H1 (cell line): ENCODE data around the gene GFOD1. TPM values are rescaled to one million over a fixed set of nuclear protein-coding genes. Genes with fewer than 3 reads are reported as not detected.

Source experiments
- CTCF ChIA-PET: fragments of 300-600 bp; sonication (Branson Sonifier 250); formaldehyde crosslinking; loops from one replicate; lab custom pipeline; 2021; ENCODE audit not compliant: partially characterized antibody; lab: Charles Lee
- POLR2A ChIA-PET: fragments of 300-600 bp; sonication (Branson Sonifier 250); formaldehyde crosslinking; loops from one replicate; lab custom pipeline; 2021; ENCODE audit warnings: inconsistent platforms; ENCODE audit not compliant: partially characterized antibody; lab: Charles Lee
- DNase-seq, 2 experiments: peaks; one replicate each; pipeline versions ENCODE4 v3.0.0 to v3.0.0-alpha.2; 2010 to 2022; ENCODE audit warnings: low spot score in 2 of 2, low read depth in 1 of 2, mixed read lengths in 1 of 2
- FAIRE-seq: peaks from 2 replicates; lab custom pipeline; 2011; peaks lifted over from hg19 to GRCh38; lab: Jason Lieb, UNC
- H2AFZ ChIP-seq: 2 replicates; pipeline ENCODE4 v1.8.1; 2012; ENCODE audit warnings: low read length, inconsistent platforms
- H2AK5ac ChIP-seq: 2 replicates; pipeline ENCODE4 v1.6.1; 2013; ENCODE audit warnings: low read depth, low read length
- H2BK120ac ChIP-seq: replicated peaks from 2 replicates; pipeline ENCODE3; 2013; ENCODE audit warnings: low read depth, low read length, inconsistent platforms
- H2BK12ac ChIP-seq: 2 replicates; pipeline ENCODE4 v1.6.1; 2013; ENCODE audit warnings: low read depth, low read length
- H2BK15ac ChIP-seq: 2 replicates; pipeline ENCODE4 v1.6.1; 2013; ENCODE audit warnings: low read length
- H2BK20ac ChIP-seq: 2 replicates; pipeline ENCODE4 v1.6.1; 2013; ENCODE audit warnings: low read length
- H2BK5ac ChIP-seq: 2 replicates; pipeline ENCODE4 v1.6.1; 2013; ENCODE audit warnings: low read depth, low read length
- H3K14ac ChIP-seq: 2 replicates; pipeline ENCODE4 v1.6.1; 2013; ENCODE audit warnings: inconsistent platforms; ENCODE audit not compliant: insufficient read length
- H3K18ac ChIP-seq: 2 replicates; pipeline ENCODE4 v1.6.1; 2013; ENCODE audit warnings: low read length; ENCODE audit errors: extremely low read depth
- H3K23ac ChIP-seq: 2 replicates; pipeline ENCODE4 v1.6.1; 2013; ENCODE audit warnings: inconsistent platforms; ENCODE audit not compliant: insufficient read length
- H3K23me2 ChIP-seq: 2 replicates; pipeline ENCODE4 v1.6.1; 2013; ENCODE audit warnings: low read depth, low read length
- H3K27ac ChIP-seq: 2 replicates; pipeline ENCODE4 v1.6.1; 2011; ENCODE audit warnings: low read depth, low read length, inconsistent platforms
- H3K27me3 ChIP-seq, 4 experiments: replicated peaks in 1 of 4; 1 replicate in 1 of 4; 2 replicates in 3 of 4; pipeline versions ENCODE4 v1.6.1 to v1.8.1; 2011 to 2013; ENCODE audit warnings: low read length in 3 of 4, mild to moderate bottlenecking in 3 of 4, inconsistent platforms in 2 of 4, mixed read lengths in 2 of 4, moderate library complexity in 1 of 4; ENCODE audit not compliant: control insufficient read depth in 3 of 4, insufficient read depth in 3 of 4; ENCODE audit errors: extremely low read depth in 1 of 4
- H3K36me3 ChIP-seq, 4 experiments: 2 replicates each; pipeline versions ENCODE4 v1.6.1 to v1.8.1; 2011 to 2013; ENCODE audit warnings: mild to moderate bottlenecking in 4 of 4, low read length in 3 of 4, moderate library complexity in 2 of 4, control low read depth in 1 of 4, inconsistent platforms in 1 of 4; ENCODE audit not compliant: insufficient read depth in 4 of 4, control insufficient read depth in 2 of 4
- H3K4ac ChIP-seq: replicated peaks from 2 replicates; pipeline ENCODE3; 2013; ENCODE audit warnings: low read length, low read depth, mixed read lengths, inconsistent platforms; ENCODE audit not compliant: insufficient read length
- H3K4me1 ChIP-seq, 4 experiments: replicated peaks in 1 of 4; 1 replicate in 1 of 4; 2 replicates in 3 of 4; pipeline versions ENCODE4 v1.6.1 to v1.8.1; 2011 to 2013; ENCODE audit warnings: low read length in 3 of 4, inconsistent platforms in 2 of 4, mixed read lengths in 1 of 4; ENCODE audit not compliant: insufficient read depth in 4 of 4, control insufficient read depth in 3 of 4
- H3K4me2 ChIP-seq, 2 experiments: 2 replicates each; pipeline versions ENCODE4 v1.6.1 to v1.8.1; 2011 to 2013; ENCODE audit warnings: low read depth in 2 of 2, low read length in 2 of 2, control low read depth in 1 of 2, inconsistent platforms in 1 of 2, mild to moderate bottlenecking in 1 of 2; ENCODE audit not compliant: insufficient read depth in 1 of 2
- H3K4me3 ChIP-seq, 4 experiments: fragments of 200-600, 300-600 bp in 1 of 4; sonication (generic), shearing (Covaris generic), sonication (Bioruptor Twin) in 1 of 4; 2 replicates each; pipeline versions ENCODE4 v1.5.1 to v1.8.1; 2011 to 2016; ENCODE audit warnings: low read length in 4 of 4, low read depth in 3 of 4, control low read depth in 2 of 4, inconsistent platforms in 2 of 4, mild to moderate bottlenecking in 2 of 4, mixed read lengths in 1 of 4, moderate library complexity in 1 of 4; ENCODE audit not compliant: insufficient read depth in 2 of 4; ENCODE audit errors: extremely low read depth in 1 of 4
- H3K56ac ChIP-seq: replicated peaks from 2 replicates; pipeline ENCODE3; 2013; ENCODE audit warnings: low read depth, mild to moderate bottlenecking, mixed read lengths, low read length, inconsistent platforms; ENCODE audit not compliant: insufficient read length
- H3K79me1 ChIP-seq: 2 replicates; pipeline ENCODE4 v1.6.1; 2013; ENCODE audit warnings: low read depth, low read length, control low read depth
- H3K79me2 ChIP-seq, 2 experiments: 2 replicates each; pipeline versions ENCODE4 v1.6.1 to v1.8.1; 2012 to 2013; ENCODE audit warnings: low read length in 2 of 2, mild to moderate bottlenecking in 2 of 2, inconsistent platforms in 1 of 2; ENCODE audit not compliant: insufficient read depth in 2 of 2, control insufficient read depth in 1 of 2
- H3K9ac ChIP-seq, 4 experiments: replicated peaks in 1 of 4; 1 replicate in 1 of 4; 2 replicates in 3 of 4; pipeline versions ENCODE4 v1.6.1 to v1.8.1; 2011 to 2013; ENCODE audit warnings: low read depth in 3 of 4, low read length in 3 of 4, control low read depth in 2 of 4, mild to moderate bottlenecking in 2 of 4, moderate library complexity in 2 of 4, inconsistent platforms in 1 of 4; ENCODE audit errors: extremely low read depth in 1 of 4
- H3K9me3 ChIP-seq, 2 experiments: 2 replicates each; pipeline versions ENCODE4 v1.6.1 to v1.8.1; 2012 to 2013; ENCODE audit warnings: mild to moderate bottlenecking in 2 of 2, moderate library complexity in 2 of 2, control low read depth in 1 of 2, inconsistent platforms in 1 of 2, low read depth in 1 of 2, low read length in 1 of 2, mixed read lengths in 1 of 2; ENCODE audit not compliant: insufficient read depth in 2 of 2
- H4K20me1 ChIP-seq, 2 experiments: replicated peaks in 1 of 2; 2 replicates each; pipeline versions ENCODE3 to v1.8.1; 2011 to 2013; ENCODE audit warnings: inconsistent platforms in 2 of 2, low read length in 2 of 2, mild to moderate bottlenecking in 1 of 2; ENCODE audit not compliant: insufficient read depth in 2 of 2, control insufficient read depth in 1 of 2
- H4K5ac ChIP-seq: 2 replicates; pipeline ENCODE4 v1.6.1; 2013; ENCODE audit warnings: low read length, low read depth, mixed read lengths, inconsistent platforms; ENCODE audit not compliant: insufficient read length
- H4K8ac ChIP-seq: 2 replicates; pipeline ENCODE4 v1.8.0; 2013; ENCODE audit warnings: mild to moderate bottlenecking, moderate library complexity, low read length, inconsistent platforms; ENCODE audit not compliant: insufficient read depth; ENCODE audit errors: extremely low read depth
- H4K91ac ChIP-seq: replicated peaks from 2 replicates; pipeline ENCODE3; 2013; ENCODE audit warnings: low read length, mixed read lengths, inconsistent platforms; ENCODE audit not compliant: insufficient read length
- BACH1 ChIP-seq: IDR thresholded peaks from 2 replicates; pipeline ENCODE4 v1.6.1; 2012; ENCODE audit warnings: low read length, improper control_type of control experiment
- CBX5 ChIP-seq: fragments of 300-800, 300-1000 bp; sonication (generic); IDR thresholded peaks from 2 replicates; pipeline ENCODE4 v1.7.1; 2016; ENCODE audit warnings: antibody characterized with exemption, low read length, low read depth
- EP300 ChIP-seq, 2 experiments: IDR thresholded peaks; 1 replicate in 1 of 2; 2 replicates in 1 of 2; pipeline ENCODE4 v1.6.1; 2011 to 2012; ENCODE audit warnings: low read depth in 2 of 2, low read length in 2 of 2, mild to moderate bottlenecking in 2 of 2, borderline replicate concordance in 1 of 2, inconsistent platforms in 1 of 2, moderate library complexity in 1 of 2
- NRF1 ChIP-seq: IDR thresholded peaks from 2 replicates; pipeline ENCODE4 v1.6.1; 2011; ENCODE audit warnings: mild to moderate bottlenecking, low read depth, low read length, improper control_type of control experiment
- PHF8 ChIP-seq: fragments of 200-600 bp; sonication (generic); conservative IDR thresholded peaks from 2 replicates; pipeline ENCODE4 v1.7.1; 2012; ENCODE audit warnings: low read depth, mild to moderate bottlenecking, inconsistent platforms, low read length, moderate library complexity
- POLR2A ChIP-seq, 2 experiments: IDR thresholded peaks; 1 replicate in 1 of 2; 2 replicates in 1 of 2; pipeline ENCODE4 v1.6.1; 2011; ENCODE audit warnings: low read depth in 2 of 2, low read length in 2 of 2, mild to moderate bottlenecking in 2 of 2; ENCODE audit errors: control extremely low read depth in 1 of 2
- RFX5 ChIP-seq: IDR thresholded peaks from 2 replicates; pipeline ENCODE4 v1.6.1; 2011; ENCODE audit warnings: low read depth, low read length, improper control_type of control experiment, borderline replicate concordance
- RXRA ChIP-seq: IDR thresholded peaks from 2 replicates; pipeline ENCODE4 v1.6.1; 2011; ENCODE audit warnings: low read depth, mild to moderate bottlenecking, low read length, moderate library complexity; ENCODE audit not compliant: insufficient read depth
- SIX5 ChIP-seq: IDR thresholded peaks from 2 replicates; pipeline ENCODE4 v1.6.1; 2011; ENCODE audit warnings: mild to moderate bottlenecking, low read depth, low read length
- TAF1 ChIP-seq: IDR thresholded peaks from 2 replicates; pipeline ENCODE4 v1.6.1; 2011; ENCODE audit warnings: mild to moderate bottlenecking, low read depth, low read length
- WGBS, 2 experiments: shearing (Covaris generic) in 1 of 2; methylation state at CpG; one replicate each; pipeline versions ENCODE4 v1.1.6 to v1.1.7; 2013 to 2015; ENCODE audit warnings: low lambda C conversion rate in 2 of 2, mixed read lengths in 2 of 2, inconsistent platforms in 1 of 2, low coverage in 1 of 2, missing lambda C conversion rate in 1 of 2; ENCODE audit not compliant: insufficient replicate concordance in 2 of 2, insufficient coverage in 1 of 2, insufficient read length in 1 of 2; ENCODE audit errors: extremely low coverage in 1 of 2, missing lambda C conversion rate in 1 of 2; 5-methylcytosine and 5-hydroxymethylcytosine counted together
- polyA plus RNA-seq, 7 experiments: library from polyadenylated mRNA; depleted of rRNA in 3 of 7; stranded (reverse) in 5 of 7; unstranded in 2 of 7; fragments of >200 nt in 5 of 7; fragments of 200-250 nt in 2 of 7; gene quantifications; 1 replicate in 5 of 7; 2 replicates in 1 of 7; 4 replicates in 1 of 7; pipeline versions ENCODE4 v1.2.1 to v1.2.3, GENCODE V29; 2011 to 2013; ENCODE audit warnings: missing spikeins in 2 of 7, mixed read lengths in 2 of 7
- total RNA-seq: library from RNA; stranded (reverse); fragmentation: NEBNext Ultra II Directional; extraction: Animal tissue kit (Norgen Biotek cat#: 25700); gene quantifications from 2 replicates; pipeline ENCODE4 v1.2.1, GENCODE V29; 2021
- TF ChIP-seq, protein P1 (sequence below), 3 experiments: IDR thresholded peaks; 1 replicate in 2 of 3; 2 replicates in 1 of 3; pipeline versions ENCODE4 v1.5.1 to v1.6.1; 2011; ENCODE audit warnings: low read length in 3 of 3, mild to moderate bottlenecking in 3 of 3, inconsistent platforms in 2 of 3, low read depth in 1 of 3, moderate library complexity in 1 of 3; ENCODE audit not compliant: insufficient read depth in 1 of 3; ENCODE audit errors: control extremely low read depth in 1 of 3

The GFOD1 gene
- total and polyA plus RNA-seq, 2 of the 8 experiments (the other 6 are each of a cell fraction or from before 2014, with no cell fraction given), result 2.5 to 8.8 TPM

DNA sequence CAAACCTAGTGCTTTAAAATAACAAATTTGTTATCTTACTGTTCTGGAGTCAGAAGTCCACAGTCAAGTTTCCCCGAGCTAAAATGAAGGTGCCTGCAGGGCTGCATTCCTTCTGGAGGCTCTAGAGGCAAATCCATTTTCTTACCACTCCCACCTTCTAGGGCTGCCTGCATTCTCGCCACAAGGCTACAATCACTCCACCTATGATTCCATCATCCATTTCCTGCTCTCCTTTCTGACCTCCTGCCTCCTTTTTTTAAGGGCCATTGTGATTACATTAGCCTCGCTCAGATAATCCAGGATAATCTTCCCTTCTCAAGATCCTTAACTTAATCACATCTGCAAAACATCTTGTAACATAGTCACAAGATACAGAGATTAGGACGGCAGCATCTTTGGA lies 44.6 kb upstream of the GFOD1 start:
- no peak overlapping the region for H3K14ac ChIP-seq
- no peak overlapping the region for H2AK5ac ChIP-seq
- H3K56ac ChIP-seq, result no peak overlapping the region
- DNase-seq, result no peak
- 72% methylated on average over 4 of the region's 4 CpGs; no CpG with 5 or more reads in 1 of the 2 experiments for WGBS, 2 experiments
- peaks cover 5 to 20% (median 12%) of the 10 kb centered on the region in 4 experiments for H3K4me1 ChIP-seq
- no peak overlapping the region for H2BK20ac ChIP-seq
- no peaks in the 10 kb centered on the region for H3K79me2 ChIP-seq
- no peak for FAIRE-seq
- ChIA-PET CTCF (interaction anchor here (0.6 to 1.8 kb wide), 5 partner anchors 10 to 58 kb away, joined by 3 to 8 read pairs (median 4); partner anchors contain the start of gene SIRT5), POLR2A (interaction anchor here (0.8 to 1.3 kb wide), 2 partner anchors 82 to 110 kb away, joined by 3 to 5 read pairs; partner anchors contain the start of gene NOL7)
- no peak overlapping the region for H2BK120ac ChIP-seq
- H3K9ac ChIP-seq, result no peak overlapping the region
- H2BK5ac ChIP-seq, result no peak overlapping the region
- H3K23ac ChIP-seq, result no peak overlapping the region
- no peak overlapping the region for H3K27ac ChIP-seq
- H4K8ac ChIP-seq, result no peak overlapping the region
- no peaks in the 10 kb centered on the region for H3K23me2 ChIP-seq
- no peak overlapping the region for H3K18ac ChIP-seq
- no peak overlapping the region for H3K4me2 ChIP-seq
- H2AFZ ChIP-seq, result peak overlapping the region; percentile 19; the same call in 1 of the 2 replicates
- no peaks in the 10 kb centered on the region for H3K27me3 ChIP-seq
- H3K9me3 ChIP-seq, result no peaks in the 10 kb centered on the region
- H3K4me3 ChIP-seq, result no peak overlapping the region
- H2BK12ac ChIP-seq, result no peak overlapping the region
- H3K36me3 ChIP-seq, result no peaks in the 10 kb centered on the region
- H4K20me1 ChIP-seq, result no peaks in the 10 kb centered on the region
- no peak overlapping the region for H3K4ac ChIP-seq
- no peaks in the 10 kb centered on the region for H3K79me1 ChIP-seq
- H2BK15ac ChIP-seq, result no peak overlapping the region
- H4K5ac ChIP-seq, result no peak overlapping the region
- no peak overlapping the region for H4K91ac ChIP-seq
- no peak for TF ChIP-seq PHF8
- TF ChIP-seq CBX5, result no peak
- no peak for TF ChIP-seq SIX5
- TF ChIP-seq RXRA, result no peak
- TF ChIP-seq, protein P1, sequence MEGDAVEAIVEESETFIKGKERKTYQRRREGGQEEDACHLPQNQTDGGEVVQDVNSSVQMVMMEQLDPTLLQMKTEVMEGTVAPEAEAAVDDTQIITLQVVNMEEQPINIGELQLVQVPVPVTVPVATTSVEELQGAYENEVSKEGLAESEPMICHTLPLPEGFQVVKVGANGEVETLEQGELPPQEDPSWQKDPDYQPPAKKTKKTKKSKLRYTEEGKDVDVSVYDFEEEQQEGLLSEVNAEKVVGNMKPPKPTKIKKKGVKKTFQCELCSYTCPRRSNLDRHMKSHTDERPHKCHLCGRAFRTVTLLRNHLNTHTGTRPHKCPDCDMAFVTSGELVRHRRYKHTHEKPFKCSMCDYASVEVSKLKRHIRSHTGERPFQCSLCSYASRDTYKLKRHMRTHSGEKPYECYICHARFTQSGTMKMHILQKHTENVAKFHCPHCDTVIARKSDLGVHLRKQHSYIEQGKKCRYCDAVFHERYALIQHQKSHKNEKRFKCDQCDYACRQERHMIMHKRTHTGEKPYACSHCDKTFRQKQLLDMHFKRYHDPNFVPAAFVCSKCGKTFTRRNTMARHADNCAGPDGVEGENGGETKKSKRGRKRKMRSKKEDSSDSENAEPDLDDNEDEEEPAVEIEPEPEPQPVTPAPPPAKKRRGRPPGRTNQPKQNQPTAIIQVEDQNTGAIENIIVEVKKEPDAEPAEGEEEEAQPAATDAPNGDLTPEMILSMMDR (IDR thresholded peaks at IDR 0.05; ENCODE audit: control extremely low read depth in 1 of 3, insufficient read depth in 1 of 3, low read depth in 1 of 3, low read length in 3 of 3), result no peak
- no peak for TF ChIP-seq TAF1
- no peak for TF ChIP-seq NRF1
- TF ChIP-seq RFX5, result no peak
- TF ChIP-seq EP300 (IDR thresholded peaks at IDR 0.05; ENCODE audit: borderline replicate concordance in 1 of 2, low read depth in 2 of 2, low read length in 2 of 2), result no peak
- no peak for TF ChIP-seq BACH1
- no peak for TF ChIP-seq POLR2A (IDR thresholded peaks at IDR 0.05; ENCODE audit: control extremely low read depth in 1 of 2, low read depth in 2 of 2, low read length in 2 of 2)
